ENCODE results near the gene CRIP1. TPM values are rescaled to one million over a fixed set of nuclear protein-coding genes. Genes with fewer than 3 reads are reported as not detected.
A peak's percentile ranks its signal among the peaks of the same experiment; 100 is the strongest.

Gene CRIP1
- total and polyA plus RNA-seq, 4 donors: 229 to 1,123 (median 488) TPM

DNA sequence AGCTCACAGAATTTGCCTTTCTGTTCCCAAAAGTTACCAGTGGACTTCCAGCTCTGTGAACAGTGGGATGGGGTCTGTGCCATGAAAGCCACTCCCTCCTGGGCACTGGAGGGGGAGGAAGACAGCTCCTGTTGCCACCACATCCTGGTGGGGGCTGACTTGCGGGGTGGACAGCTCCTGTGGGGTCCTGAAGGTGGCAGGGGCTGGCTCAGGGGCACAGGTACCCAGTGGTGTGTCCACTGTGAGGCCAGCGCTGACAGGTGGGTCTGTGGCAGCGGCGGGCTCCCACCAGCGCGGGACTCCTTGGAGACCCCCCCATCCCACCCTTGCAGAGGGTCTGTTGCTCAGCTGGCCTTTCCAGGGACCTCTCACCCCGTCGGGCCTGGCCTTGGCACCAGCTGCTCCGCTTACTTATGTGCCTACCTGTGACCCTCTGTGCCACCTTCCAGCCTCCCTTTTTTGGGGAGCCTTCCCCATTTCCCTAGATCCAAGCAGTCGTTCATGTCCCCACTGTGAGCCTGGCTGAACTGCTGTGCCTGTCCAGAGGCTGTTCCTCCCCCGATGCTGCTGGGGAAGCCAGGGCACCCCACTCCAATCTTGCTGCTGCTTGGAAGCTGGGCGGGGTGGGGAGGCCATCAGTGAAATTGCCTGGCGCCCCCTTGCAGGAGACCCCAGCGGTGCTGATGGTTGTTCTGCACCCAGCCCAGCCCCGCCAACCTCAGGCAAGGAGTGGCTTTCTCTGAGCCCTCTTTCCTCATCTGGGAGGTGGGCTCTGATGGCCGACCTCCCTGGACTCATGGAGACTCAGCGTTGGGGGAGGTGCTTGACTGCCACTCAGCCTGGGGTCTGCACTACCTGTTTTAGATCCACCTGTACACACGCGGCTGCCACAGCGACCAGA is 6.5 kb downstream of the CRIP1 start:
- ATAC-seq (ENCODE audit: low FRiP score): no peak
- no peak overlapping the region for H3K4me3 ChIP-seq (ENCODE audit: low read length in 2 of 2)
- H3K27ac ChIP-seq (ENCODE audit: low read depth in 1 of 2, low read length in 2 of 2): no peak overlapping the region
- no peaks in the 10 kb centered on the region for H3K4me1 ChIP-seq (ENCODE audit: control insufficient read depth in 1 of 2, insufficient read depth in 2 of 2, low read length in 2 of 2)
- no peaks in the 10 kb centered on the region for H3K9me3 ChIP-seq (ENCODE audit: control insufficient read depth, low read length)
- 84 to 90% methylated on average over 20 of the region's 20 CpGs for WGBS, 2 donors
- peak; percentile 54 to 79 for DNase-seq
- H3K27me3 ChIP-seq (ENCODE audit: control insufficient read depth in 1 of 2, insufficient read depth in 2 of 2, low read length in 1 of 2): no peaks in the 10 kb centered on the region
- intact Hi-C loops (cut with DNase I): loop anchor here (5.0 kb wide), 3 partner anchors 34 to 191 kb away; partner anchors contain the start of genes BRF1 (in 1 of the 2) and TMEM121 (in 1 of the 2)
- no peaks in the 10 kb centered on the region for H3K36me3 ChIP-seq (ENCODE audit: control insufficient read depth in 1 of 2, insufficient read depth in 2 of 2, low read length in 1 of 2)

GRCh38 chr14:105493921-105494605 is 7.4 kb downstream of the CRIP1 start:
- intact Hi-C loops (cut with DNase I): loop anchor here (5.0 kb wide), 3 partner anchors 33 to 192 kb away; partner anchors contain the start of genes BRF1 (in 1 of the 2) and TMEM121 (in 1 of the 2)
- no peaks in the 10 kb centered on the region for H3K36me3 ChIP-seq (ENCODE audit: control insufficient read depth in 1 of 2, insufficient read depth in 2 of 2, low read length in 1 of 2)
- ATAC-seq (ENCODE audit: low FRiP score): no peak
- H3K4me1 ChIP-seq (ENCODE audit: control insufficient read depth in 1 of 2, insufficient read depth in 2 of 2, low read length in 2 of 2): no peaks in the 10 kb centered on the region
- no peaks in the 10 kb centered on the region for H3K9me3 ChIP-seq (ENCODE audit: control insufficient read depth, low read length)
- 84 to 86% methylated on average over 16 of the region's 16 CpGs for WGBS, 2 donors
- no peaks in the 10 kb centered on the region for H3K27me3 ChIP-seq (ENCODE audit: control insufficient read depth in 1 of 2, insufficient read depth in 2 of 2, low read length in 1 of 2)
- H3K27ac ChIP-seq (ENCODE audit: low read depth in 1 of 2, low read length in 2 of 2): no peak overlapping the region
- DNase-seq: peak; percentile 51 to 74
- no peak overlapping the region for H3K4me3 ChIP-seq (ENCODE audit: low read length in 2 of 2)

- no peaks in the 10 kb centered on the region for H3K27me3 ChIP-seq (ENCODE audit: control insufficient read depth in 1 of 2, insufficient read depth in 2 of 2, low read length in 1 of 2)
- no peak for ATAC-seq (ENCODE audit: low FRiP score)
- no peak overlapping the region for H3K27ac ChIP-seq (ENCODE audit: low read depth in 1 of 2, low read length in 2 of 2)
- DNase-seq: peak; percentile 35 to 69
- H3K4me1 ChIP-seq (ENCODE audit: control insufficient read depth in 1 of 2, insufficient read depth in 2 of 2, low read length in 2 of 2): no peaks in the 10 kb centered on the region
- no peaks in the 10 kb centered on the region for H3K9me3 ChIP-seq (ENCODE audit: control insufficient read depth, low read length)
- no peak overlapping the region for H3K4me3 ChIP-seq (ENCODE audit: low read length in 2 of 2)
- no peaks in the 10 kb centered on the region for H3K36me3 ChIP-seq (ENCODE audit: control insufficient read depth in 1 of 2, insufficient read depth in 2 of 2, low read length in 1 of 2)
- WGBS, 2 donors: 74 to 80% methylated on average over 6 of the region's 6 CpGs
- intact Hi-C loops (cut with DNase I): loop anchor here (5.0 kb wide), 3 partner anchors 33 to 192 kb away; partner anchors contain the start of genes BRF1 (in 1 of the 2) and TMEM121 (in 1 of the 2)
These were observed 7.9 kb downstream of the CRIP1 start for GRCh38 chr14:105494606-105494929.

GRCh38 chr14:105495101-105495989 is 8.7 kb downstream of the CRIP1 start:
- H3K27ac ChIP-seq (ENCODE audit: low read depth in 1 of 2, low read length in 2 of 2): no peak overlapping the region
- H3K4me3 ChIP-seq (ENCODE audit: low read length in 2 of 2): no peak overlapping the region
- intact Hi-C loops (cut with DNase I): no loop called here
- 29 to 32% methylated on average over 18 of the region's 18 CpGs for WGBS, 2 donors
- no peaks in the 10 kb centered on the region for H3K27me3 ChIP-seq (ENCODE audit: control insufficient read depth in 1 of 2, insufficient read depth in 2 of 2, low read length in 1 of 2)
- no peaks in the 10 kb centered on the region for H3K9me3 ChIP-seq (ENCODE audit: control insufficient read depth, low read length)
- H3K36me3 ChIP-seq (ENCODE audit: control insufficient read depth in 1 of 2, insufficient read depth in 2 of 2, low read length in 1 of 2): no peaks in the 10 kb centered on the region
- DNase-seq: peak; percentile 53 to 77
- no peak for ATAC-seq (ENCODE audit: low FRiP score)
- no peaks in the 10 kb centered on the region for H3K4me1 ChIP-seq (ENCODE audit: control insufficient read depth in 1 of 2, insufficient read depth in 2 of 2, low read length in 2 of 2)

DNA sequence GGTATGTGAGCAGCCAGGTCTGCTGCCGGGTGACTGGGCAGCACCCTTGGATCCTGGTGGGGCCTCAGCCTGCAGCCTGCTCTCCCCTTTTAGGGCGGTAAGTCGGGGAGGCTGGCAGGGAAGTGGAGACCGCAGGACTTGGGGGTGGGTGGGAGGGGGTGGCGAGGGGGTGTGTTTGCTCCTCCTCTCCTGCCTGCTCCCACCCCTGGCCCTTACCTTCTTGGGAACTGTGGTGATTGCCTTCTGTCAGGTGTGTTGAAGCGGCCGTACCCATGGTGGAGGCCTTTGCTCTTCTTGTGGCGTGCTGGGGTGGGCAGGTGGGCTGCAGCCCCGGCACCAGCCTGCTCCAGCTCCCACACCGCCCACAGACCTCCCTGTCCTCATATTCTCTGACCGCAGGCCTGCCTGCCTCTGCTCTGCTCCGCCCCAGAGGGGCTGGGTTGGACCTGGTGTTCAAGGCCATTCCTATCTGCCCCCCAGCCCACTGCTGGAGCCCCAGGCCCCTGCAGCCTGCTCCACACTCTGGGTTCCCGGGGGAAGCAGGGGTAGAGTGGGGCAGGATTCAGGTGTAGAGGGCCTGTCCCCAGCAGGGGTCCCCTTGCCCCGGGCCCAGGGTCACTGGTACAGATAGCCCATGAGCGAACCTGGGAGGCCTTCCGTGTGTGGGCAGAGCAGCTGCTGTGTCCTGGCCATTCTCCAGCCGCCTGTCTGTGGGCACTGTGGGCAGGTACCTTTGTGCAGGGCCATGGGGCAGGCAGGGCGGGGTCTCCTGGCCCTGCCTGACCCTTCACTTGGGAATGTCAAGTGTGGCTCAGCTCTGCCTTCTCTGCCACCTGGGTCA is 9.5 kb downstream of the CRIP1 start:
- no peak overlapping the region for H3K27ac ChIP-seq (ENCODE audit: low read depth in 1 of 2, low read length in 2 of 2)
- no peak for ATAC-seq (ENCODE audit: low FRiP score)
- H3K9me3 ChIP-seq (ENCODE audit: control insufficient read depth, low read length): no peaks in the 10 kb centered on the region
- no peaks in the 10 kb centered on the region for H3K27me3 ChIP-seq (ENCODE audit: control insufficient read depth in 1 of 2, insufficient read depth in 2 of 2, low read length in 1 of 2)
- intact Hi-C loops (cut with DNase I): no loop called here
- no peaks in the 10 kb centered on the region for H3K4me1 ChIP-seq (ENCODE audit: control insufficient read depth in 1 of 2, insufficient read depth in 2 of 2, low read length in 2 of 2)
- peak; percentile 39 to 71 for DNase-seq
- WGBS, 2 donors: 73 to 74% methylated on average over 17 to 18 of the region's 18 CpGs
- no peak overlapping the region for H3K4me3 ChIP-seq (ENCODE audit: low read length in 2 of 2)
- no peaks in the 10 kb centered on the region for H3K36me3 ChIP-seq (ENCODE audit: control insufficient read depth in 1 of 2, insufficient read depth in 2 of 2, low read length in 1 of 2)

GRCh38 chr14:105496831-105497591 is 10.3 kb downstream of the CRIP1 start:
- DNase-seq (peak; percentile 43 to 76), ATAC-seq (ENCODE audit: low FRiP score) (no peak)
- Histone ChIP-seq H3K27me3 (ENCODE audit: control insufficient read depth in 1 of 2, insufficient read depth in 2 of 2, low read length in 1 of 2) (no peaks in the 10 kb centered on the region), H3K9me3 (ENCODE audit: control insufficient read depth, low read length) (no peaks in the 10 kb centered on the region), H3K27ac (ENCODE audit: low read depth in 1 of 2, low read length in 2 of 2) (no peak overlapping the region), H3K4me1 (ENCODE audit: control insufficient read depth in 1 of 2, insufficient read depth in 2 of 2, low read length in 2 of 2) (no peaks in the 10 kb centered on the region), H3K36me3 (ENCODE audit: control insufficient read depth in 1 of 2, insufficient read depth in 2 of 2, low read length in 1 of 2) (no peaks in the 10 kb centered on the region), H3K4me3 (ENCODE audit: low read length in 2 of 2) (no peak overlapping the region)
- intact Hi-C loops (cut with DNase I): no loop called here
- 95% methylated on average over 32 of the region's 32 CpGs for WGBS, 2 donors

DNA sequence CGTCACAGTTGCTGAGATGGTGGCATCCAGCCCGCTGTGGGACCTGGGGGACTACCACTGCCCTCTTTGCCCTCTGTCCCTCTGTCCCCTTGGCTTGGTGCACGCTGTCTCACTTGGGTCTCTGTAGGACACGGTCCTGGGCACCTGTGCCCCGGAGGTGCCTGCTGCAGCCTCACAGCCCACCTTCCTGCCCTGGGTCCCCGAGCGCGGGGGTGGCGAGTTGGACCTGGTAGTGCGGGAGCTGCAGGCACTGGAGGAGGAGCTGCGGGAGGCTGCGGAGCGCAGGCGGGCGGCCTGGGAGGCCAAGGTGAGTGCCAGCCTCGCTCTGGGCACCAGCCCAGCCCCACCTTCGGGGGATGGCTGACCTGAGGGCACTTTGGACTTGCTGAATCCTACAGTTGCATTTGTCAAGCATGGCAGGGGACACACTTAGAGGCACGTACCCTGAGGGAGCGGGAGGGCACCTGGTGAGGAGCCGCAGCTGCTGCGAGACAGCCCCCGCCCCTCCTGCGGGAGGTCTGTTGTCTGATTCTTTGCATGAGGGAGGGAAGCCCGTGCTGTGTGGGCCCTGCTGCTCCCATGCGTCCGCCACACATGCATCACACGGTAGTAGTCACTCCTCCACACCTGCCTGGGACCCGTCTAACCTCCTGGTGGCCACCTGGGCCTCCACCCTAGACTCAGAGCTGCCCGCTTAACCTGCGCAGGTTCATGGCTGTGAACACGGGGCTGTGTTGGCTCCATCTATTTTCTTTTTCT is 11.2 kb downstream of the CRIP1 start:
- no peaks in the 10 kb centered on the region for H3K9me3 ChIP-seq (ENCODE audit: control insufficient read depth, low read length)
- 95% methylated on average over 31 of the region's 31 CpGs for WGBS, 2 donors
- no peak overlapping the region for H3K27ac ChIP-seq (ENCODE audit: low read depth in 1 of 2, low read length in 2 of 2)
- intact Hi-C loops (cut with DNase I): no loop called here
- ATAC-seq (ENCODE audit: low FRiP score) (no peak), DNase-seq (peak; percentile 45 to 77)
- no peaks in the 10 kb centered on the region for H3K36me3 ChIP-seq (ENCODE audit: control insufficient read depth in 1 of 2, insufficient read depth in 2 of 2, low read length in 1 of 2)
- H3K4me3 ChIP-seq (ENCODE audit: low read length in 2 of 2): no peak overlapping the region
- no peaks in the 10 kb centered on the region for H3K4me1 ChIP-seq (ENCODE audit: control insufficient read depth in 1 of 2, insufficient read depth in 2 of 2, low read length in 2 of 2)
- H3K27me3 ChIP-seq (ENCODE audit: control insufficient read depth in 1 of 2, insufficient read depth in 2 of 2, low read length in 1 of 2): no peaks in the 10 kb centered on the region

Data from aorta (tissue), 5 donors.